GM21528 (cell line): ENCODE data around the gene NAA10.

Experiments used
- ATAC-seq: cut with Tn5 transposase; IDR thresholded peaks from one replicate; pipeline ENCODE4 v1.9.1; 2021; ENCODE audit warnings: mild to moderate bottlenecking, moderate library complexity; ENCODE audit not compliant: unreplicated experiment, low FRiP score

Gene NAA10

DNA sequence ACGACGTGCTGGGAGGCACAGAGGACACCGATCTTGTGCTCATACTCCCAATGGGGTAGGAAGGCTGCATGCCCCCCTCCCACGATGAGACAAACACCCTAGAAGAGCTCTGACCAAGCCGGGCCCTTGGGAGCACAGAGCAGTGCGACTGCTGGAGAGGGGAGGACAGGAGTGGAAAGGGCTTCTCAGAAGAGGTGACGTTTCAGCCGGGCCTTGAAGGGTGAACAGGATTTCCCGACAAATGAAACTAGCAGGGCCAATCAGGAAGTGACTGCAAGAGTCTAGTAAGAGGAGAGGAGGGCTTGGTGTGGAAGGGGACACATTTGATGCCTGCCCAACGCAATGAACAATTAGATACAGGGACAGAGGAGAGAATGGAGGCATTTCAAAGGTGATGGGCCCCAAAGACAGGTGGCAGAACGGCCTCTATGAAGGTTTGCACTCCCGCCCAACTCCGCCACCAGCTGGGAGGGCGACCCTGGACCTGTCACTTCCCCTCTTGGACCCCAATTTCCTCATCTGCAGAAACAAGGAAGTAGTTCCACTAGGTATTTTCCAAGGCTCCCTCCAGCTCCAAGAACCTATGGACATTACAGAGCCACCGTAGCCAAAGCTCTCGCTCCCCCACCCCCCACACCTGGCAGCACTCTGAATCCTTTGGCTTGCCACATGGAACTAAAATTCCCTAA, 32.8 kb upstream of the NAA10 start:
- ATAC-seq, result no peak

DNA sequence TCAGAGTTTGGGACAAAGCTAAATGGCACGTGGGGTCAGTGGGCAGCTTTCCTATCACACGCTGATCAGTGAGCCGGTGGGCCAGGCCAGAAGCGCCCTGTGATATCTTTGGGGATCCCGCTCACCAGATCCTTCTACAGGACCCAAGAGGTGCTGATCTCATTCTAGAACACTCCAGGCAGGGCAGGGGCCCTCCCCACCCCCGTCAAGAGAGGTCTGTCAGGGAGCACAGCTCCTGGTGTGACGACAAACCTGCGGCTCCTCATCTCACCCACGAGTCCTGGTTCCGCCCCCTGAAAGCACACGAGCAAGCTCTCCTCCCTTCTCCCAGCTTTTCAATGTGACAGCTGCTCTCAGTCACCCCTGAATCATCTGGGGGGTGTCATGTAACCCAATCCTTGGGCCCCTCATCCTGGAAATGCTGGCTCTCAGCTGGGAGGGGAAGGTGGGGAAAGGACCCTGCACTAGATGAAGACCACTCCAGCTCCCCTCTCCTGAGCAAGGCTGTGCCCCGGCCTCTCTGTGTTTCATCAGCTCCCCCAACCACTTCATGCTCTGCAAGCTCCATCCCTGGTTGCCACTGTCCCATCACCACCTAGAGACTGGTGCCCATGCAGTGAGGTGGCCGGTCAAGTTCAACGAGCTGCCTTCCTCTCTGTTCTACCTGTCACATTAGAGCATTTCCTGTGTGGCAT, 32.2 kb upstream of the NAA10 start:
- ATAC-seq, result no peak

DNA sequence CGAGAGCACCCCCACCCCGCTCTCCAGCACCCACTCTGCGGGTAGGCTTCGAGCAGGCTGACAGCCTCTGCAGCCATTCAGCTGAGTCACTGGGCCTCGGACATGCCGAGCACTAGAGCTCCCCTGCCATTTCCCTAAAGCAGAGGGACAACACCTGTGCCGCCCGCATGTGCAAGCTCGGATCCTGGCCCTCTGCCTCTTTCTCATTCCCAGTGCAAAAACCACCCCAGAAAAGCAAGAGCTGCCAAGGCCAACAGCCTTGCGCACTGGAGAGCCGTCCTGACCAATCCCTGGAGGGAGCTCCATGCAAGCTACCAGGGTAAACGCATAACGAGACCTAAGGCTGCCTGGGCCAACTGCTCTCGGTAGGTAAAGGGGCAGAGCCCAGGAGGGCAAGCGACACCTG, 31.4 kb upstream of the NAA10 start:
- ATAC-seq, result no peak

DNA sequence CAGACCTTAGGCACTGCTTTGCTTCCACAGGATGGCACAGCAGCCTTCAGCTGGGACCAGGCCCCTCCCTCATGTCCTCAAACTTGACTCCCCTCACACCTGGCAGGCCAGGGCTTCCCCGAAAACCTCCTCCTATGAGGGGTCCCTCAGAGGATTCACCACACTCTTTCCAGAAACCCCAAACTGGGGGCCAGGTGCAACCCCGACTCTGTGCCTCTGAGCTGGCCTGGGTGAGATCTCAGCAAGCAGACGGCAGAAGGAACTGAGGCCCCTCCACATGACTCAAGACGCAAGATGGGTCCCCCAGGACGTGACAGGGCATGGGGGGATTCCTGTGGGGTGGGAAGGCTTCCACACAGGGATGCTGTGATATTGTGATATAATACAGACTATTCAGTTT, 30.6 kb upstream of the NAA10 start:
- ATAC-seq, result no peak

DNA sequence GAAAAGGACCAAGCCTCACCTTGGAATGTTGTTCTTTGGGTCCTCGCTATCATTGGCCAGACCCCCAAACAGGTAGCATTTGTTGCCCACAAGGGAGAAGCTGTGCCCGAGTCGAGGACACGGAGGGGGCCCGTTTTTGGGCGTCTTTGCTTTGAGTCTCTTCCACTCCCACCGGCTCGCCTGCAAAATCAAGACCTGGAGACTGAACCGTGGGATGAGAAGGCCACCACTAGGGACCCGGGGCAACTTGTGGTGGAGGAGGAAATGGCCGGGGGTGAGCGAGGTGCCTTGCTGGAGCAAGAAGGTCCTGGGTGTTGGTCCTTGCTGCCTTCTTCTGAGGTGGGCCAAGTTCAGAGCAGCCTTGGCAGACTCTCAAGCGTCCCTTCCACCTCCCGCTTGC, 29.3 kb upstream of the NAA10 start:
- ATAC-seq, result no peak

DNA sequence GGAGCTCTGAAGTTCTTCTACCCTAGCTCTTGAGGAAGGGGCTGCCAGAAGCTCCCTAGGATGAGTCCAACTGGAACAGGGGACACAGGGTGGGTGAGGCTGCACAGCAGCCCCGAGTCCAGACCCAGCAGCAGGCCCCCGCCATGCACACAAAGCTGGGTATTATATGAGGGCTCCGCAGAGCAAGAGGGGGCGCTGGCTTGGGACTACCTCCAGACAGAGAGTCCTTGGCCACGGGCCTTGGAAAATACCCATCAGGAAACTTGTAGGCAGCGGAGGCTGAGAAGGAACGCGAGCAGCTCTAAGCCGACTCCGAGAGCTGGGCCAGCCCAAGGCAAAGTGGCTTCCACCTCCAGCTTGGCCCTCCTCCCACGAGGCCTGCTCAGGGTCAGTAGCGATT, 28.7 kb upstream of the NAA10 start:
- no peak for ATAC-seq

DNA sequence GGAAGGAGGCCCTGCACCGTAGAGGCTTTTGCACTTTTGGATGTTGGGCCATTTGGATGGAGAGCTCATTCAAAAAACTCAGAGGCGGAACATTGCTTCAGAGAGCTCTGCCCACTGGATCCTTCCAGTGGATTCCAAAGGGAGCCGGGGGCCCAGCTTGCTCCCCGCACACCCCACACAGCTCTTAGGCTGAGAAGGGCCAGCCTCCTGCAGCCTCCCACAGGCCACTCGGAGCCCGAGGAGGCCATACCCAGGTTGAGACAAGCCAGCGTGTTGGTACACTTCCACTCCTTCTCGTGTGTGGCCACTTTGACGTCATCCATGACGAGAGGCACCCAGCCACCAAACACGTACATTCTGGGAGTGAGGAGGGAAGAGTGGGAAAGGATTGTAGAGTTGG, 26.5 kb upstream of the NAA10 start:
- ATAC-seq, result no peak

DNA sequence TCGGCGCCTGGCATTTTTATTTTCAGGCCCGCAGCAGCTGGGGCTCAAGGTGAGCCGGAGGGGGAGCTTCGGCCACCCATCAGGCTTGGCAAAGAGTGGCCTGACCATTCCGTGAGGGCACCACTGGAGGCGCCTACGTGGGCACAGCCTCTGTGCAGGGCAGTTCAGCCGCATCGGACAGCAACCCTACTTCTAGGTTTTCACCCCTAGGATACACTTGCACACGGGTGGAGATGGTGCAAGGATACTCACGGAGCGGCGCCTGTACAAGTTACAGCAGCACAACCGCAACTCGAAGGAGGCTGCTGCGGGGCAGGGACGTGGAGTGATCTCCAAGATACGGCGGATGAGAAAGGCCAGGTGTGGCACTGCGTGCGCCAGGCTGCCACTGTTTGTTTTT, 25.9 kb upstream of the NAA10 start:
- ATAC-seq, result no peak

DNA sequence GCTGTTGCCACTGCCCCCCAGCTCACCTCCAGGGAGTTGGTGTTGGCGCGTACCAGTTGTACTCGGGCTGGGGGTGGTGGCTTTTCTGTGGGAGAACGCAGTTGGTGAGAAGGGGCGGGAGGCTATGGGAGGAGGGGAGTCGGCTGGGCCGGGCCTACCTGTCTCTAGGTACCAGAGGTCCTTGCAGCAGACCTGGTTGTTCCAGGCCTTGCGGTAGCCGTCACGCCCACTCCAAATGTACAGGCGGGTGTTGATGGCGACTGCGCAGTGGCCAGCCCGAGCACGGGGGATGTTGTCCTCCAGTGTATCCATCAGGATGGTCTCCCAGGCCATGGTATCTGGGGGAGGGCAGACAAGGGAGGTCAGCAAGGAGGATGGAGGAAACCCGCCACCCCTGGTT, 25.2 kb upstream of the NAA10 start:
- no peak for ATAC-seq

DNA sequence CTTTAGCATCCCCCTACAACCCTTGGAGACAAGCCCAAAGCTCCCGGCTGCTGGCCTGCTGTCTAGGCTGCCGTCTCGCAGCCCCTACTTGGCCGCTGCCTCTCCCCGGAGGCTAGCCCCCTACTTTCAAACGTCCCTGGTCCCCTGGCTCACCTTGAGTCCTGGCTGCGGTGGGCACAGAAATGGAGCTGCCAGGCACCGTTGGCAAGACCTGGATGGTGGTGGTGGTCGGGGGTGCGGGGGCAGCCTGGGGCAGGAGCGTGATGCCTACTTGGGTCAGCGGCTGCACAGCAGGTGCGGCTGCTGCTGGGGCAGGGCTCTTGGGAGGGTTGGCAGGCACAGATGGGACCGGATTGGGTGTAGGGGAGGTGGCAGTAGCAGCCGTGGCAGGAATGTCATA, 24.8 kb upstream of the NAA10 start:
- no peak for ATAC-seq

DNA sequence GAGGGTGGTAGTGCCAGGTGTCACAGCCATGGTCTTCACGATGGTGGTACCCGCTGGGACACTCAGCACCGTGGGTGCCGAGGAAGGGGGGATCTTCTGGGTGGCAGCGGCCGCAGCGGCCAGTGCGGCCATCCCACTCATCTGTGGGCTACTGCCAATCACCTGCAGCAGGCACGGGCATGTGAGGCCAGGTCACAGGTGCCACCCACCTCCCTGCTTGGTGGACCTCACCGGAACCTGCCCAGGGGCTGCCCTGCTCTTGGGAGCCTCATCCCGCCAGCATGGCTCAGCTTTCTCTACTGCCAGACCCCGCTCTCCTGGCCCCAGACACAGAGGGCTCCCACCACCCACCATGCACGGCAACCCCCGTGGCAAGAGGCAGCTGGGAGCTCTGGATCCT, 23.8 kb upstream of the NAA10 start:
- no peak for ATAC-seq

DNA sequence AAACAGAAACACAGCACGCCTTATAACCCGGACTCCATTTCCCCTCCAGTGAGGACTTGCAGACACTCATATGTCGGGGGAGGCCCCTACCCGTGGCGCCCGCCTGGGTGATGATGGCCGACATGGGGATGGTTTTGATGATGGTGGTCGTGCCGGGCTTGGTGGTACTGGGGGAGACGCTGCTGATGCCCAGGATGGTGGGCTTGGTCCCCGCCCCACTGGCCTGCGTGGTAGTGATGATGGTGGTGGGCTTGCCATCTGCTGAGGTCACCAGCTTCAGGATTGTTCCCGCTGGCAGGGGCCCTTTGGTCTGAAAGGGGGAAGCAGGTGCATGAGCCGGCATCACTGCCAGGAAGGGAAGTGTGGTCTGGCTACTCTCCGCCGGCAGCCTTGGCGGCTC, 22.4 kb upstream of the NAA10 start:
- no peak for ATAC-seq

DNA sequence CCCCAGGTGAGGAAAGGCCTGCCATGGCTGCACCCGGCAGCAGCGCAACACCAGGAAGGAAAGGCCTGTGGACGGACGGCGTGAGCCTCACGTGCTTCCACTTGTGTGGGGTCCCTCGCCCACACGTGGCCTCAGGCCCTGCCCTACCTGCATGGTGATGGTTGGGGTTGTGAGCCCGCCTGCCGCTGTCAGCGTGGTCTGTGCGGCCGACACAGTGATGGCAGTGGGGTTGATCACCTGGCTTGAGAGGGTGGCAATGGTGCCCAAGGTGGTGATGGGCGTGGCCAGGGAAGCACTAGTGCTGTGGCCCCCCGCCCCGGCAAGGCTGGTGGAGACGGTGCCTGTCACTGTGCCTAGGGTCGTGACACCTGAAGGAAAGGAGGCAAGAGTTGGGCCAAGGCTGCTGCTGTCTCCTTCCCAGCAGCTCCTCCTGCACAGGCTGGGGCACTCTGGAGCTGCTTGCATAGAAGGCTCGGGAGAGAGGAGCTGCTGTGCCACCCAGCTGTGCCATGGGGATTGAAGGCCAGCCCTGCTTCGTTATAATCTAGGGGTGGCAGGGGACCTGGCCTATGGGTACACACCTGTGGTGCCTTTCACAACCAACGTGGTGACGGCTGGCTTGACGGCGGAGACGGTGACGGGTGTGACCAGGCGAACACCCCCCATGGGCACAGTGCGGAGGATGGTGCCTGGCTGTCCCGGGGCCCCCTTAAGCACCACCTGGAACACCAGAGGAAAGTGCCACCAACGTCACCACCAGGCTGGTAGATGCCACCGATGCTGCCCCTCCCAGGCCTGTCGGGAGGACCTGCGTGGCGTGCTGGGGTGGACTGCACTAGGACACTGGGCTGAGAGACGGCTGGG, 21.4 kb upstream of the NAA10 start:
- no peak for ATAC-seq

DNA sequence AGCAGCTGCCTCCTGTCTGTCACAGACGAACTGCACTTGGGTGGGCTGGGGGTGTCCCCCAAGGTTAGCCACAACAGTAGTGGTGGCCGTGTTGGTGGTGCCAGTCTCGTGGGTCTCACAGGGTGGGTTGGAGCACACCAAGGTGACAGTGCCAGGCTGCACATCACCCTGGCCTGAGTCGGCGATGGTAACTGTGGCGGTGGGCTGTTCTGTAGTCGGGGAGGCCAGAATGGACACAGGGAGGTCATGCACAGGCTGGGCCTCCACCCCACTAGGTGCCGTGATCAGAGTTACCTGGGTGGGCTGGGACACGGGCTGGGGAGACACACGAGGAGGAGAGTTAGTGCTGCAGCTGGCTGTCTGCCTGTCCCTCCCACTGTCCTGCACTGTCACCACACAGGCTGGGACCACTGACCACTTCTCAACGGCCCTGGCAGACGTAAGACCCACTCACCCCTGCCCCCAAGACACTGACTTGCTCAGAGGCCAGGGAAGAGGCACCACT, 20.4 kb upstream of the NAA10 start:
- ATAC-seq, result no peak

DNA sequence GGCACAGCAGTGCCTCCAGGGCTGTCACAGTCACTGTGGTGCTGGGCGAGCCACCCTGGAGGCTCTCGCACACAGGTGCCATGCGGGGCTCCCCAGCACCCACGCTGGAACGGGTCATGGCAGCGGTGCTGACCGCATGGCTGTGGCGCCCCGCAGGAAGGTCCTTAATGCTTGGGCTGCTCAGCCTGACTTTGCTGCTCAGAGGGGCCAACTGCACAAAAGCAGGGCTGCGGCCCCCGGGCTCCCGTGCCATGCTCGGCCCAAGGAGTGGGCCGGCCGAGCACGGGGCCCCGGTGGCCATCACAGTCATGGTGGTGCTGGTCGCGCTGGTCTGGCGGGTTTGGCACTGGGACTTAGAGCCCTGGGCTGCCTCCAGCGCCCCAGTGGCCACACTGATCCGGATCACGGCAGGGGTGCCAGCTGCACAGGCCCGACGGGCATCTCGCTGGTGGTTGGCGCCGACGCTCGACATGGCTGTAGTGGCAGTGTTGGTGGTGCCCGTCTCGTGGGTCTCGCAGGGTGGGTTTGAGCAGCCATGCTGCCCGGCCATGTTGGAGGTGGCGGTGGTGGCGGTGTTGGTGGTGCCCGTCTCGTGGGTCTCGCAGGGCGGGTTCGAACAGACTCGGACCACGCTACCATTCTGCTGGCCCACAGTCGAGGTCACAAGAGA, 19.9 kb upstream of the NAA10 start:
- no peak for ATAC-seq

DNA sequence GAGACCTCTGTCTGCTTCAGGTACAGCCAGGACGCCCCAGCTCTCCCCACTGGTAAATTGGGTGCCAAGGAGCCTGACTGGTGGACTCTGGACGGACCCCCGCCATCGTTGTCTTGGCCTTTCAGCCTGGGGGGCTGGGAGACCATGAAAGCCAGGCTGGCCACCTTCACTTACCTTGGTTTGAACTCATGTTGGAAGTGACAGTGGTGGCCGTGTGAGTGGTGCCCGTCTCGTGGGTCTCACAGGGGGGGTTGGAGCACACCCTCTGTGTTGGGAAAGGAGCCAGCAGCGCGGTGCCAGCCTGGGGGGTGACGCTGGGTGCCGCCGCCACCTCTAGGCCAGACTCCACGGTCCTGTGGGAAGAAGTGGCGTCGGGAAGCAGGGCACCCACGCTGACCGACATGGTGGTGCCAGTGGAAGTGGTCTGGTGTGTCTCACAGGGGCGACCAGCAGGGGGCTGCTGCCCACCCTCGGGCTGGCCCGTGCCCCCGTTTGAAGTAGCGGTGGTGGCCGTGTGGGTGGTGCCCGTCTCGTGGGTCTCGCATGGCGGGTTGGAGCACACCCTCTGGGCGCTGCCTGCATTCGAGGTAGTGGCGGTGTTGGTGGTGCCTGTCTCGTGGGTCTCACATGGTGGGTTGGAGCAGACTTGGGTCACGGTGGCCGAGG, 19.2 kb upstream of the NAA10 start:
- ATAC-seq, result no peak

DNA sequence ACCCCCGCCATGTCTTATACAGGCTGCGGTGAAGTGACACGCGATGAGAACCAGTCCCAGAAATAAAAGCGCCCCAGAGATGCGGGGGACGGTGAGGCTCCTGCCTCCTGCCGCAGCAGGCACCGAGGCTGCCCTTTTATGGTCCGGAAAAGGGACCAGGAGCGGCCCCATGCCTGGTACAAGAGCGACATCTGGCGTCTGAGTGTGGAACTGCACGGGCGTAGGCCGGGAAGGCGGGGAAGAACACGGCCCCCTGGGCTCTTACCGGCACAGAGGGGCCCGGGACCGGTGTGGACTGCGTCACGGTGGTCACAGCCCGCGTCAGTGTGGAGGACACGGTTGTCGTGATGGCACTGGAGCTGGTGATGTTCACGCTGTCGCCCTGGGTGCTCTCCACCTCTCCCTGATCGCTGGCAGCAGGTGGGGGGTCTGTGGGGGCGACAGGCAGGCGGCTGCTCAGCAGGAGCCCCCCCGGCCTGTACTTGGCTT, 18.5 kb upstream of the NAA10 start:
- no peak for ATAC-seq

DNA sequence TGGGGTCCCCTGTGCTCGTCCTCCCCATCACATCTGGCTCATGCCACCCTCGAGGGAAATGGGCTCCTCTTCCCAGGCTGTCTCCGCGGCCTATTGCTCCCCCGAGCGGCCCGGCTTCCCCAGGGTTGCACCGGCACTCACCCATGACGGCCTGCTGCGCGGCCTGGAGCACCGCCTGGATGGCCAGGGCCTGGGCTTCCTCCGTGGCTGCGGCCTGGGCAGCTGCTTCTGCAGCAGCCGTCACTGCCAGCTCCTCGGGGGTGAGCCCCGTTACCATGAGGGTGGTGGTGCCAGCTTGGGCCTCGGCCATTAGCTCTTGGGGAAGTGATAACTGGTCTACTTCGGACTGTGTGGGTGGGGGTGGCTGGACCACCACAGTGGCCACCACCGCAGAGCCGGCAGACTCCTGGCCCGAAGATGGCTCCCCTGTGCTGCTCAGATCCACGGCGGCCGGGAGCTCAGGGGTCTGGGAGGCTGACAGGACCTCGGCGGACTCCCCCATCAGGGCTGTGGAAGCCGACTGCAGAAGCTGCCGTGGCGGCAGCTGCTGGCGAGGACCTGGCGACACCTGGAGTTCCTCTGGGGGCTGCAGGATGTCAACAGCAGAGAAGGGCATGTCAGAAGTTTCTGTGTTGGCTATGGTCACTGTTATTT, 17.7 kb upstream of the NAA10 start:
- no peak for ATAC-seq

DNA sequence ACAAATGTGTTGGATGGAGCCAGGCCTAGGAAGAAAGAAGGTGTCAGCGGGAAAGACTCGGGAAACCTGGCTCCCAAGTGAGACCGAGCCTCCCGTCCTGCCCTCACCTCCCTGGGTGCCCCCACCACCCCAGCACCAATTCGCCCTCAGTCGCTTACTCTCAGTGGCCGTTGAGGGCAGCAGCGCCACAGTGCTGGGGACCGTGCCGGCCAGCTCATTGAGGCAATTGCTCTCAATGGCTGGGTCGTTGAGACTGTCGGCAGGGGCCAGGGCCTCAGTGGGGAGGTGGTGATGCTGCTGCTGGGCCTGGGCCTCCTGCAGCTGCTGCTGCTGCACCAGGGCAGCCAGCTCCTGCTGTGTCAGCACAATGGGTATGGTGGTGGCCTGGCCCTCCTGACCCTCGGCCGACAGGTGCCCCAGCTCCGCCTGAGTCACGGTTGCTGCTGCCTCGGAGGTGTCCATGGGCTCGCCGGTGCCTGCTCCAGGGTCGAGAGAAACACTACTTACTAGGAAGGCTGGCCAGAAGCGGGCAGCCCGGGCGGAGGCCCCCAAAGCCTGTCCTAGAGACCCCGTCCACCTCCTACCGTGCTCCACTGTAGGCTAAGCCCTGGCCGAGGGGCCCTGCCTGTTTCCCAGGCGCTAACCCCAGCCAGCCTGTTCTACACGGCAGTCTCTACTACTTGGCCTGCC, 17.0 kb upstream of the NAA10 start:
- ATAC-seq, result no peak
